Measurements from ENCODE around the gene LRP3.

The LRP3 gene

GRCh38 chr19:33215438-33216197 lies 21.5 kb downstream of the LRP3 start:
- no peak overlapping the region for H3K9ac ChIP-seq
- H3K79me2 ChIP-seq, result no peaks in the 10 kb centered on the region
- no peak for TF ChIP-seq CTCF (IDR thresholded peaks at IDR 0.05)

GRCh38 chr19:33216198-33216830 lies 22.2 kb downstream of the LRP3 start:
- Histone ChIP-seq H3K27ac (no peak overlapping the region), H3K36me3 (ENCODE audit: control insufficient read depth, insufficient read depth, low read length) (no peaks in the 10 kb centered on the region), H3K9ac (no peak overlapping the region), H3K79me2 (no peaks in the 10 kb centered on the region), H3K4me2 (ENCODE audit: low read length) (no peak overlapping the region), H3K4me3 (ENCODE audit: low read depth, low read length) (no peak overlapping the region), H3K27me3 (ENCODE audit: control insufficient read depth, insufficient read depth, low read length) (no peaks in the 10 kb centered on the region), H3K9me3 (ENCODE audit: control insufficient read depth, low read length) (no peaks in the 10 kb centered on the region), H3K4me1 (no peaks in the 10 kb centered on the region), H2AFZ (no peak overlapping the region)
- no peak for TF ChIP-seq CTCF (IDR thresholded peaks at IDR 0.05)

More at GRCh38 chr19:33215438-33216197, 21.5 kb downstream of the LRP3 start:
- Histone ChIP-seq H3K4me2 (ENCODE audit: low read length) (no peak overlapping the region), H3K27me3 (ENCODE audit: control insufficient read depth, insufficient read depth, low read length) (no peaks in the 10 kb centered on the region), H3K27ac (no peak overlapping the region), H3K36me3 (ENCODE audit: control insufficient read depth, insufficient read depth, low read length) (no peaks in the 10 kb centered on the region), H3K4me1 (no peaks in the 10 kb centered on the region), H3K9me3 (ENCODE audit: control insufficient read depth, low read length) (no peaks in the 10 kb centered on the region), H2AFZ (no peak overlapping the region), H3K4me3 (ENCODE audit: low read depth, low read length) (no peak overlapping the region)

GRCh38 chr19:33217881-33218280 lies 23.8 kb downstream of the LRP3 start:
- Histone ChIP-seq H3K4me2 (ENCODE audit: low read length) (no peak overlapping the region), H3K36me3 (ENCODE audit: control insufficient read depth, insufficient read depth, low read length) (no peaks in the 10 kb centered on the region), H3K79me2 (no peaks in the 10 kb centered on the region), H3K27me3 (ENCODE audit: control insufficient read depth, insufficient read depth, low read length) (no peaks in the 10 kb centered on the region), H2AFZ (no peak overlapping the region), H3K9ac (no peak overlapping the region), H3K4me1 (no peaks in the 10 kb centered on the region), H3K9me3 (ENCODE audit: control insufficient read depth, low read length) (no peaks in the 10 kb centered on the region), H3K4me3 (ENCODE audit: low read depth, low read length) (no peak overlapping the region), H3K27ac (no peak overlapping the region)
- no peak for TF ChIP-seq CTCF (IDR thresholded peaks at IDR 0.05)

- no peaks in the 10 kb centered on the region for H3K36me3 ChIP-seq (ENCODE audit: control insufficient read depth, insufficient read depth, low read length)
- H2AFZ ChIP-seq, result no peak overlapping the region
- H3K4me2 ChIP-seq (ENCODE audit: low read length), result no peak overlapping the region
- H3K9ac ChIP-seq, result no peak overlapping the region
- H3K4me3 ChIP-seq (ENCODE audit: low read depth, low read length), result no peak overlapping the region
- H3K4me1 ChIP-seq, result no peaks in the 10 kb centered on the region
- H3K27me3 ChIP-seq (ENCODE audit: control insufficient read depth, insufficient read depth, low read length), result no peaks in the 10 kb centered on the region
- no peaks in the 10 kb centered on the region for H3K9me3 ChIP-seq (ENCODE audit: control insufficient read depth, low read length)
- no peak for TF ChIP-seq CTCF (IDR thresholded peaks at IDR 0.05)
- no peaks in the 10 kb centered on the region for H3K79me2 ChIP-seq
- no peak overlapping the region for H3K27ac ChIP-seq
These were observed 25.2 kb downstream of the LRP3 start for GRCh38 chr19:33219261-33219815.
